ENCODE data around the gene EED. TPM values are rescaled to one million over a fixed set of nuclear protein-coding genes. Genes with fewer than 3 reads are reported as not detected.
"Not testable (repeated sequence)": the region's sequence is repeated elsewhere in the genome, so short reads cannot be mapped to it uniquely, and the experiment has no call there.

EED gene
- total RNA-seq, 1 experiment from 2014 or later: 10.3 TPM

DNA sequence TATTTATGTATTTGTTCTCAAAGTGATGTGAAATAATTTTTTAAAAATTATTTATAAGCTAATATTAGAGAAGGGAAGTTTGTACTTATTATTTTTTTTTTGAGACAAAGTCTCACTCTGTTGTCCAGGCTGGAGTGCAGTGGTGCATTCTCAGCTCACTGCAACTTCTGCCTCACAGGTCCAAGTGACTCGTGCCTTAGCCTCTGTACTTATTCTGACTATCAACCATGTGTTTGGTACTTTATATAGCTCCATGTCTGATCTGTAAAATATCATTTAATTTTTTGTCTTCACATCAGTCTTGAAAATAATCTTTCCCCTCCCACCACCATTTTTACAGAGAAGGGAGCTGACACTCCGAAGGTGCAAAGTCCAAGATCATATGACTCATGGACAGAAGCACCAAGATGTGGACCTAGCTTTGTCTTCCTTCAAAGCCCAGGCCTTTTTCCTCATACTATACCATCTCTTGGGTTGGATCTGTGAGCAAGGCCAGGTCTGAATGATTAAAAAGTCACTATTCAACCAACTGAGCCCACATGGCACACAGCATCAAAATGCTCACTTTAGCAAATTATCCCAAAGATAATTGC lies 32.4 kb upstream of the EED start:
- in situ Hi-C loops (cut with HindIII; ENCODE audit: low pct_unique_long_range_greater_than_20kb, low sequenced_read_pairs): no loop called here

DNA sequence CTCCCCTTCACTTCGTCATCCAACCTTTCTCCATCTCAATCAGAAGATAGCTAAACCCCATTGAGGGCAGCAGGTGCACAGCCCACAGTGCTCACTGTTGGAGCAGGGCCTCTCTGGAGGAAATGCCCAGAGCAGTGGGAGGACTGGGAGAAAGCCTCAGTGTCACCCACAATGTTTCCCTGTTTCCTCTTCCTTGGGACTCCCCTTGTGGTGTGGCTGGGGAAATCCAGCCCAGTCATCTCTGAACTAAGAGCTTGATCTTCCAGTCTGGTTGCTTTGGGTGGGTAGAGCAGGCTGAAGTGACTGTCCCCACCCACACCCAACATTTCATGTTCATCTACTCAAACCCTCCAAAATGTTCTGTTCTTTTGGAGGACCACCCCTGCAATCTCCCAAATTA lies 29.8 kb upstream of the EED start:
- in situ Hi-C loops (cut with HindIII; ENCODE audit: low pct_unique_long_range_greater_than_20kb, low sequenced_read_pairs): no loop called here
- DNase-seq (ENCODE audit: low read depth): no peak

More for the DNA sequence above, 32.4 kb upstream of the EED start:
- no peak for DNase-seq (ENCODE audit: low read depth)

DNA sequence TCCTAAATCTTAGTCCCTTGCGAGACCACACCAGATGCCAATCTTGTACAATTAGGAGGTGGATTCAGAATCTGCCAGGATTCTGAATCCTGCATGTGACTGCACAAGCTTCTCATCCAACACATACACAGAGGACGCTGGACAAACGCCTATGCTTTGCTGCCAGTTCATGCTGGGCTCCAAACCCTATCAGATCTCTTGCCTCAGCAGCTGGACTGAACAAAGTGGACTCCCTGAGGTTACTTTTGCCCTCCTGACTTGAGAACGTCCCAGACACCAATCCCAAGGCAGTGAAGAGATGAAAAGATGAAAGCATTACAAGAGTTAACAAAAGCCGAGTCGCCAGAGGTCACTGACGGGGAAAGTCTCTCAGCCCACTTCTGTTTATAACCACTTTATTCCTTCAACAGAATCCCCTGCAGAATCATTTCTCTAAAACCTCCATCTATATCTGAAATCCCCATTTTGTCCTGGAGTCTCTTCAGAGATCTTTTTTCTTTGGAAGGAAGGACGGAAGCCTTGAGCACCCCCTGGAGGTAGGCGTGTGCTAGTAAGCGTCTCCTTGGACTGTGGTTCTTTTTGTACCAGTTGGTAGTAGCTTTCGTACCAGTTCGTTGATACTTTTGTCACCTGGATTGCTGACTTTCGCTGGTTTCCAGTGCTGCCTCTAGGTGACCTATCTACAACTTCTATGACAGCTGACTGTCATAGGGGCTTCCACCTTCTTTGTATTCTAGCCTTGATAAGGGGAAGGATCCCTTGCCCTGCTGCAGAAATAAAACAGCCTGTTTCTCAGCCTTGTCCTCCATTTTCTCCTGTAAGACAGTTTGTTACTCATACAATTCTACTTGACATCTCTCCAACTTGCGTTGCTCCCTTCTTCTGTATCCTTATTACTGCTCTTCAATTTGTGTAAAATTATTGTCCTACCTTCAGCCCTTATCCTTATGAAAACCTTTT lies 26.1 kb upstream of the EED start:
- DNase-seq (ENCODE audit: low read depth): peak; percentile 54
- in situ Hi-C loops (cut with HindIII; ENCODE audit: low pct_unique_long_range_greater_than_20kb, low sequenced_read_pairs): no loop called here

DNA sequence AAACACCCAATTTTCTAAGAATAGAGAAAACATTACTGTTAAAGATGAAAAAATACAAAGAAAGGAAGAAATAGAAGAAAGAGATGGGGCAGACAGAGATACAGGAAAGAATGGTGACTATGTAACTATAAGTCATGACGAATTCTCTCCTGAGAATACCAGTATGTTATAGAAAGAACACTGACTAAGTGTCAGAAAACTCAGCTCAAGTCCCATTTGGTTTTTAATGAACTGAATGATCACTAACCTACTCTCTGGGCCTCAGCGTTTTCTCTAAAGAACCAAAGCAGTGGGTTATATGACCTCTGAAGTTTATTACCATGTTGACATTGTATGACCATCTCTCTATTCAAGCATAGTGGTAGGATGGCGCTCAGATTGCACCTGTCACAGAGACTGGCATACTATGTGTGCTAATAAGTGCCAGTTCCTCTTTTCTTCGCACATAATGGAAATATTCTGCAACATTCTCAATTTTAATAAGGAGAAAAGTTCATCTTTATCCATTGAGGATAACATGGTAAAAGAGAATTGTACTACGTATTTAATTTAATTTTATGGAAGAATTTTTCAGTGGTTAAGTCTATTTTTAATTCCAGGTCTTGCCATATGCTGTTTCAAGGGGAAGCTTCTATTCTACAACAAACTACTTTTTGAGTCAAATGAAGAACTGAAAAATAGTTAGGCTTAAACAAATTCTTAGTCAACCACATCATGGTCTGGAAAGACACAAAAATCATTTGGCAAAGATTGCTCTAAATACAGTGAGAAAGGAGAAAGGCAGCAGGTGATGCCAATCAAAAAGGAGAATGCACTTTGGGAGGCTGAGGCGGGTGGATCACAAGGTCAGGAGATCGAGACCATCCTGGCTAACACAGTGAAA lies 25.0 kb upstream of the EED start:
- in situ Hi-C loops (cut with HindIII; ENCODE audit: low pct_unique_long_range_greater_than_20kb, low sequenced_read_pairs): no loop called here
- no peak for DNase-seq (ENCODE audit: low read depth)

DNA sequence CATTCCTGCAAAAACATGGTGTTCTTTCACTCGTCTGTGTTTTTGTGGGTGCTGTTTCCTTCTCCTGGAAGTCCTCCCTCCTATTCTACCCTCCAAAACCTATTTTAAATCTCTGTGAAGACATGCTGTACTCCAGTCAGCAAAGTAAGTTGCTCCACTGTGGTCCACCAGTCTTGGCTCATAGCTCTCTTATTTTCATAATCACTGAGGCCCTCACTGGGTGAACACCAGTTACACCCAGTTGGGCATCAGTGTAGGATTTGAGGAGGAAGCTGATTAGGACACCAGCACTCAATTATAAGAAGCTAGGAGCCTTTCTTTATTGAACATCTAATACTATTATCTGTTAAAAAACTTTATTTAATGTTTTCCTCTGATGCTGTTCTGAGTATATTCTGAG lies 23.9 kb upstream of the EED start:
- no peak for DNase-seq (ENCODE audit: low read depth)

DNA sequence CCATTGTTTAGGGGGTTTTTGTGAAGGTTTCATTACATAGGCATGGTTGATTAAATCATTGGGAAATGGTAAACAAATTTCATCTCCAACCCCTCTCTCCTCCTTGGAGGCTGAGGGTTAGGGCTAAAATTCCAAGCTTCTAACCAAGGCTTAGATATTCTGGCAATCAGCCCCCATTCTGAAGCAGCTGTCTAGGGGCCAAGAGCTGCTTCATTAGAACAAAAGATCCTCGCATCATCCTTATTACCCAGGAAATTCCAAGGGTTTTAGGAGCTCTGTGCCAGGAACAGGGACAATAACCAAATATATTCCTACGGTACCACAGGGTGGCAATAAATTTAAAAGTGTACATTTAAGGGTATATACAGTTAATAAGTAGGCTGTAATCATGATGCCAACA lies 22.5 kb upstream of the EED start:
- no peak for DNase-seq (ENCODE audit: low read depth)
- in situ Hi-C loops (cut with HindIII; ENCODE audit: low pct_unique_long_range_greater_than_20kb, low sequenced_read_pairs): no loop called here

More for the DNA sequence above, 23.9 kb upstream of the EED start:
- in situ Hi-C loops (cut with HindIII; ENCODE audit: low pct_unique_long_range_greater_than_20kb, low sequenced_read_pairs): no loop called here

DNA sequence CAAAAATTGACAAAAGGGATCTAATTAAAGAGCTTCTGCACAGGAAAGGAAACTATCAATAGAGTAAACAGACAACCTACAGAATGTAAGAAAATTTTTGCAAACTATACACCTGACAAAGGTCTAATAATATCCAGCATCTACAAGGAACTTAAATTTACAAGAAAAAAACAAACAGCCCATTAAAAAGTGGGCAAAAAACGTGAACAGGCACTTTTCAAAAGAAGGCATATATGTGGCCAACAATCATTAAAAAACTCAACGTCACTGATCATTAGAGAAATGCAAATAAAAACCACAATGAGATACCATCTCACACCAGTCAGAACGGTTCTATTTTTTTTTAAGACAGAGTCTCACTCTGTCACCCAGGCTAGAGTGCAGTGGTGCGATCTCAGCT lies 20.0 kb upstream of the EED start:
- DNase-seq (ENCODE audit: low read depth); in situ Hi-C loops (cut with HindIII; ENCODE audit: low pct_unique_long_range_greater_than_20kb, low sequenced_read_pairs): not testable (repeated sequence)

DNA sequence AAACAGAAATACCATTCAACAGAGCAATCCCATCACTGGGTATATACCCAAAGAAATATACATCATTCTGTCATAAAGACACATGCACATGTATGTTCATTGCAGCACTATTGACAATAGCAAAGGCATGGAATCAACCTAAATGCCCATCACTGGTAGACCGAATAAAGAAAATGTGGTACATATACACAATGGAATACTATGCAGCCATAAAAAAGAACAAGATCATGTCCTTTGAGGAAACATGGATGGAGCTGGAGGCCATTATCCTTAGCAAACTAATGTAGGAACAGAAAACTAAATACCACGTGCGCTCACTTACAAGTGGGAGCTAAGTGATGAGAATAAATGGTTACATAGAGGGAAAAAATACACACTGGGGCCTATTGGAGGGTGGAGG lies 19.2 kb upstream of the EED start:
- DNase-seq (ENCODE audit: low read depth); in situ Hi-C loops (cut with HindIII; ENCODE audit: low pct_unique_long_range_greater_than_20kb, low sequenced_read_pairs): not testable (repeated sequence)

DNA sequence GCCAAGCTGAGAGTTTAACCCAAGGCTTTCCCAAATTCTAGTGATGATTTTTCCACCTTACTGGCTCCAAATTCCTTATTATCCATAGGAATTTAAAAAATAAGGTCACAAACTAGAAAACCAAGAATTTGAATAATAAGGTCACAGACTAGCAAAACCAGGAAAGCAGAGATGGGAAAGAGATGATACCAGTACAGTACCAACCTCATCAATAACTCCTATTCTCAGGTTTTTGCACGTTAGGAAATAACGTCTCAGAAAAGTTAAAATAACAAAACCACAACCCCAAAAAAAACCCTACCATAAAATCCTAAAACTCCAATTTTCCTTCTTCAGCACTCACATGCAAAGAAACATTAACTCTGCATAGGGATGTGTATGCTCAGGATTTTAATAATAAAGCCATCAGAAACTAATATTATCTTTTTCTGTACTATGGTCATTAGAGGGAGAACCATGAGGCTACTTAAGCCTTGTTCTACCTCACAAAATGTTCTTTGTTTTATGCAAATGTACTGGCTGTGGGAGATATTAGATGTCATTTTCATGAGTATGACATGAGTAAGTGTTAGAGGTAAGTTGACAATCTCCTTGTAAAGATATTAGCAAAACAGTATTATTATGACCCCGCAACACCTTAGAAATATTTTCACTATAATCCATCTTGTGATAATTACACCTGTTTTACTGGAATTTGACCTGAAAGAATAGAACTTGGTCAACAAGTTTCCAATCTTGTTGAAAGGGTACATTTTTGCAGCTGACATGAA lies 16.1 kb upstream of the EED start:
- in situ Hi-C loops (cut with HindIII; ENCODE audit: low pct_unique_long_range_greater_than_20kb, low sequenced_read_pairs): no loop called here
- DNase-seq (ENCODE audit: low read depth): no peak

DNA sequence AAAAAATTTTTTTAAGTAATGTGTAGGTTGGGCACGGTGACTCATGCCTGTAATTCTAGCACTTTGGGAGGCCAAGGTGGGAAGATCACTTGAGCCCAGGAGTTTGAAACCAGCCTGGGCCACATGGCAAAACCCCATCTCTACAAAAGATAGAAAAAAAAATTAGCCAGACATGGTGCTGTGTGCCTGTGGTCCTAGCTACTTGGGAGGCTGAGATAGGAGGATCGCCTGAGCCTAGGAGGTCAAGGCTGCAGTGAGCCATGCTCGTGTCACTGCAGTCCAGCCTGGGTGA lies 15.6 kb upstream of the EED start:
- in situ Hi-C loops (cut with HindIII; ENCODE audit: low pct_unique_long_range_greater_than_20kb, low sequenced_read_pairs); DNase-seq (ENCODE audit: low read depth): not testable (repeated sequence)

DNA sequence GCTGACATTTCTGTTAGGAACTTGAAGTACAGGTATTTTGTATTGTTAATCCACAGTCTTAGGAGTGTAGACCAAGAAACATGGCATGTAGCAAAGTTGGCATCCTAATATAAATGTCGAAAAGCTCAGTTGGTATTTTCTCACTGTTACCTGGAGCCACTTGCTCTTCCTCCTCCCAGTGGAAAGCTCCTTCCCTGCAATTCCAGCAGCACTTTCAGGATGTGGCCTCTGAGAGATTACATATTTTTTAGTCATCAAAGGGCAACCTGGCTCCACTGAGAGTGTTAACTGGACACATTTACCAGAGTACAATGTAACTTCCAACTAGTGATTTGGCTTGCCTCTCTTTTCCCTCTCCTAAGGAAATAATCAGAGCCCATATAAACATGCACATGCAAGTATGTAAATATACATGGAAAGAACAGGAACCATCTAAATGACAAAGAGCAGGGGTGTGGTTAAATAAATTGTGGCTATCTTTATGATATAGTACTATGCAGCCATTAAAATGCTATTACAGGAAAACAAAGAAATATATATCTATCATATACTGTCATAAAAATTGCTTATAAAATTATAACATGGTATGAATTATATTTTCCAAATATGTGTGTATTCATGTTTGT lies 14.3 kb upstream of the EED start:
- in situ Hi-C loops (cut with HindIII; ENCODE audit: low pct_unique_long_range_greater_than_20kb, low sequenced_read_pairs): no loop called here
- DNase-seq (ENCODE audit: low read depth): no peak

DNA sequence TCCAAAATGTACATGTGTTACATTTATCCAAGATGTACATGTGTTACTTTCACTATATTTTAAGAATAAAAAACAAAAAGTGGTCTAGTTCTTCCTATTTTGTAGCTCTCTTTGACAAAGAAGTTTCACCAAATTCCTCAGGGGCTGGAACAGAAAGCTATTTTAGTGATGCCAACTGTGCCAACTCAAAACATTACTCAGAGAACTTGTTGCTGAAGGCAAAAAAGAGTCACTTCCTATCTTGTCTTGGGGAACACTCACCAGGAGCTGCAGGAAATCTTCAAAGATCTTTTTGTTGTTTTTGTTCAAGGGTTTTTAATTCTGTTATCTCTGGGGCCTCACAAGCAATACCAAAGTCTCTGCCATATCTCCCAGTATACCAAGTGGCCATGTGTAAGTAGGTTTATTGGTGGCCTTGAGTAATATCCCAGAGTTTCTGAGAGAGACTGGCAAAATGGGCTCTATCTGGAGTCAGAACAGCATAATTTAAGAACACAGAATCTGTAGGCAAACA lies 13.6 kb upstream of the EED start:
- DNase-seq (ENCODE audit: low read depth): no peak

DNA sequence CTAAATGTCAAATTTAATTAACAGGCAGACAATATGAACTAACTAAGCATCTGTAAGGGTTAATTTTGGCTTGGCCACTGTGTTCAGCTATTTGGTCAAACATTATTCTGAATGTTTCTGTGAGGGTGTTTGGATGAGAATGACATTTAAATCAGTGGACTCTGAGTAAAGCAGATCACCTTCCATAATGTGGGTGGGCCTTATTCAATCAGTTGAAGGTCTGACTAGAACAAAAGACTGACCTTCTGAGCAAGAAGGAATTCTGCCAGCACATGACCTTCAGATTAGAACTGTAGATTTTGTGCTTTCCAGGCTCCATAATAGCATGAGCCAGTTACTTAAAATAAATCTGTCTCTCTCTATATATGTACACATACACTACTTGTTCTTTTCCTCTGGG lies 12.0 kb upstream of the EED start:
- no peak for DNase-seq (ENCODE audit: low read depth)
- in situ Hi-C loops (cut with HindIII; ENCODE audit: low pct_unique_long_range_greater_than_20kb, low sequenced_read_pairs): no loop called here

More for the DNA sequence above, 13.6 kb upstream of the EED start:
- in situ Hi-C loops (cut with HindIII; ENCODE audit: low pct_unique_long_range_greater_than_20kb, low sequenced_read_pairs): no loop called here

DNA sequence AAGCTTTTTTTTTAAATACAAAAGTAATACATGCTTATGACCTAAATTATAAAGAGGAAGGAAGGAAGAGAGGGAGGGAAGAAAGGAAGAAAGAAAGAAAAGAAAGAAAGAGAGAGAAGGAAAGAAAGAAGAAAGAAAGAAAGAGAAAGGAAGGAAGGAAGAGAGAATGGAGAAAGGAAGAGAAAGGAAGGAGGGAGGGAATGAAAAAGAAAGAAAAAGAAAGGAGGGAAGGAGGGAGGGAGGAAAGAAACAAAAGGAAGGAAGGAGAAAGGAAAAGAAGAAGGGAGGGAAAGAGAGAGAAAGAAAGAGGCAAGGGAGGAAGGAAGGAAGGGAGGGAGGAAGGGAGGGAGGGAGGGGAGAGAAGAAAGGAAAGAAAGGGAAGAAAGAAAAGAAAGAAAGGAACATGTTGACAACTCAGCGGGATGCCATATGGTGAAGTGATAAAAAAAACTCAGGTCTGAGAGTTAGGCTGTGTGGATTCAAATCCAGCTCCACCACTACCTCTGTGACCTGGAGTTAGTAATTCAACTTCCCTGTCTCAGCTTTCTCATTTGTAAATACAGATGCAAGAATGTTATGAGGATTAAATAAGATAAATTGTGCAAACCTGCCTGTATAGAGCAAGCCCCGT lies 9.6 kb upstream of the EED start:
- DNase-seq (ENCODE audit: low read depth): no peak
- in situ Hi-C loops (cut with HindIII; ENCODE audit: low pct_unique_long_range_greater_than_20kb, low sequenced_read_pairs): no loop called here

DNA sequence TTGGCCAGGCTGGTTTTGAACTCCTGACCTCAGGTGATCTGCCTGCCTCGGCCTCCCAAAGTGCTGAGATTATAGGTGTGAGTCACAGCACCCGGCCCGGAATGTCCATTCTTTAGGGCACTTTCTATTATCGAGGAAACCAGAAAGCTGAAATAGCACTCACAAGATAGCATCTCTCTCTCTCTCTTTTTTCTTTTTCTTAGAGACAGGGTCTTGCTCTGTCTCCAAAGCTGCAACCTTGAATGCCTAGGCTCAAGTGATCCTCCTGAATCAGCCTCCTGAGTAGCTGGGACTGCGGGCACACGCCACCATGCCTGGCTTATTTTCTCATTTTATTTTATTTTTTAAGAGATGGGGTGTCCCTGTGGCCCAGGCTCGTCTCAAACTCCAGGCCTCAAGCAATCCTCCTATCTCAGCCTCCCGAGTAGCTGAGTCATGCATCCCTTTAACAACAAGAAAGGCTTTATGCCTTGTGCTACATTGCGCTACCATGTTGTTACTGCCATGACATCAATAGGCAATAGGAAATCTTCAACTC lies 7.2 kb upstream of the EED start:
- in situ Hi-C loops (cut with HindIII; ENCODE audit: low pct_unique_long_range_greater_than_20kb, low sequenced_read_pairs): no loop called here
- no peak for DNase-seq (ENCODE audit: low read depth)

DNA sequence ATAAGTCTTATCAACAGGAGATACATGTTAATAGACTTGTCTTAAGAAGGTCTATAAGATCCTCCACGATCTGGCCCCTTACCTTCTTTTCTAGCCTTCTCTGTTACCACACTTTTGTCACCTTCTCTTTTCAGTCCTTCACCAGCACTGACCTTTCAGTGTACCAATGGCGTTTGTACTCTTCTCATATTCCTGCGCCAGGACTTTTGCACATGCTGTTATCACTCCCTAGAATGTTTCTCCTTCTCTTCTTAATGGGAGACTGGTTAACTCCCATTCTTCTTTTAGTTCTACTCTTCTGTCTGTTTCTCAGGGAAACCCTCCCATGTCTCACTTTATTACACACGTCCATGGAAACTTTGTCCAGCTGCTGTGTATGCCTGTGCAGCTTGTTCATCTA lies 4.4 kb upstream of the EED start:
- DNase-seq (ENCODE audit: low read depth): no peak
- in situ Hi-C loops (cut with HindIII; ENCODE audit: low pct_unique_long_range_greater_than_20kb, low sequenced_read_pairs): no loop called here

DNA sequence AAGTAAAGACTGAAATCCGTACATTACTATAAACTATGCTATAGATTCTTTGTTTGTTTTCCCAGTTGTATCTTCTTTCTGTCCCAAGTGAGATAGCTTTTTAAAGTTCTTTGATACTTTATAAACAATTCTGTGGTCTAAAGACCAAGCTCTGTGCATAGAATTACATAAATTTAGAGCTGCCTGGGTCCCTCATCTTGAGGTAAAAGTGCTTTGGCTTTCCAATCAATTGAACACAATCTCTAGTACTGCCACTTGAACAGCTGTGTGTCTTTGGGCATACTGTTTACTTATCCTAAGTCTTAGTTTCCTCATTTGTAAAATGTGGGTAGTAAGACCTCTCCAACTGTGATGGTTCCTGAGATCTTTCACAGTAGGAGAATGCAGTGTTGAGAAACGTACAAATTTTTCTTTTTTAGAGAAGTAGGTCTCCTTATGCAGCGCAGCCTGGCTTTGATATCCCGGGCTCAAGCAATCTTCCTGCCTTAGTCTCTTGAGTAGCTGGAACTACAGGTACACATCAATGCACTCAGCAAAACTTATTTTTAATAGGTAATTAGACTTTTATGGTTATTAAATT lies 2.5 kb upstream of the EED start:
- no peak for DNase-seq (ENCODE audit: low read depth)
- in situ Hi-C loops (cut with HindIII; ENCODE audit: low pct_unique_long_range_greater_than_20kb, low sequenced_read_pairs): no loop called here
